Prostate gland (tissue), 2 donors: ENCODE measurements around the gene HTR3B. TPM values are rescaled to one million over a fixed set of nuclear protein-coding genes. Genes with fewer than 3 reads are reported as not detected.
"Not testable (repeated sequence)": the region's sequence is repeated elsewhere in the genome, so short reads cannot be mapped to it uniquely, and the experiment has no call there.

Experiments
- DNase-seq: peaks from one replicate; pipeline ENCODE4 v3.0.0-alpha.2; 2019; ENCODE audit warnings: low spot score
- H3K27ac ChIP-seq, 2 donors: fragments of 200-600 bp; sonication (generic); 2 replicates each; pipeline ENCODE4 v1.5.1; 2017 to 2019
- H3K27me3 ChIP-seq: fragments of 200-600 bp; sonication (generic); replicated peaks from 2 replicates; pipeline ENCODE4 v1.5.1; 2019; ENCODE audit not compliant: insufficient read depth
- H3K36me3 ChIP-seq, 2 donors: fragments of 200-600 bp; sonication (generic); 1 replicate in 1 of 2; 2 replicates in 1 of 2; pipeline versions ENCODE4 v1.5.1 to v1.8.1; 2017 to 2019
- H3K4me1 ChIP-seq: fragments of 200-600 bp; sonication (generic); replicated peaks from 2 replicates; pipeline ENCODE4 v1.5.1; 2019
- H3K4me3 ChIP-seq, 2 donors: fragments of 200-600 bp; sonication (generic); 2 replicates each; pipeline ENCODE4 v1.5.1; 2017 to 2019
- H3K9me3 ChIP-seq: fragments of 200-600 bp; sonication (generic); 2 replicates; pipeline ENCODE4 v1.5.1; 2017
- POLR2A ChIP-seq: fragments of 450-650 bp; IDR thresholded peaks from one replicate; pipeline ENCODE4 v1.6.1; 2016; ENCODE audit warnings: antibody characterized with exemption, mild to moderate bottlenecking
- POLR2AphosphoS5 ChIP-seq: sonication (generic); formaldehyde crosslinking; IDR thresholded peaks from one replicate; pipeline ENCODE4 v1.6.1; 2017; ENCODE audit warnings: antibody characterized with exemption
- WGBS: methylation state at CpG from one replicate; pipeline ENCODE4 v1.1.5; 2018; 5-methylcytosine and 5-hydroxymethylcytosine counted together
- intact Hi-C: fragments of 100-400 bp; cut with DNase I; formaldehyde crosslinking; loops from one replicate; pipeline ENCODE4 v1.14.2; 2022
- total RNA-seq, 2 donors: library from RNA; depleted of rRNA; stranded (reverse); fragments of >200 nt; gene quantifications; one replicate each; pipeline ENCODE4 v1.1.0, GENCODE V29; 2016
- TF ChIP-seq, protein P1 (sequence below), 4 experiments: fragments of 200-600 bp in 2 of 4; fragments of 450-650 bp in 2 of 4; sonication (generic) in 2 of 4; IDR thresholded peaks; 1 replicate in 3 of 4; 2 replicates in 1 of 4; pipeline ENCODE4 v1.5.1; 2016 to 2019; ENCODE audit warnings: antibody characterized with exemption in 4 of 4, mild to moderate bottlenecking in 2 of 4, moderate library complexity in 2 of 4

Gene HTR3B
- total RNA-seq, 2 donors from 2014 or later: not detected

- intact Hi-C loops: loop anchor here (10.0 kb wide), 1 partner anchor 101 kb away; the partner anchor contains the start of genes CLDN25 and ZW10
- no peaks in the 10 kb centered on the region for H3K27me3 ChIP-seq
- H3K4me3 ChIP-seq: peak overlapping the region; percentile 69 to 74
- no peak for DNase-seq
- no peaks in the 10 kb centered on the region for H3K4me1 ChIP-seq
- no peaks in the 10 kb centered on the region for H3K36me3 ChIP-seq
- WGBS: 78% methylated on average over 24 of the region's 24 CpGs
- no peaks in the 10 kb centered on the region for H3K9me3 ChIP-seq
- TF ChIP-seq POLR2AphosphoS5 (no peak), POLR2A (no peak)
- TF ChIP-seq, protein P1, sequence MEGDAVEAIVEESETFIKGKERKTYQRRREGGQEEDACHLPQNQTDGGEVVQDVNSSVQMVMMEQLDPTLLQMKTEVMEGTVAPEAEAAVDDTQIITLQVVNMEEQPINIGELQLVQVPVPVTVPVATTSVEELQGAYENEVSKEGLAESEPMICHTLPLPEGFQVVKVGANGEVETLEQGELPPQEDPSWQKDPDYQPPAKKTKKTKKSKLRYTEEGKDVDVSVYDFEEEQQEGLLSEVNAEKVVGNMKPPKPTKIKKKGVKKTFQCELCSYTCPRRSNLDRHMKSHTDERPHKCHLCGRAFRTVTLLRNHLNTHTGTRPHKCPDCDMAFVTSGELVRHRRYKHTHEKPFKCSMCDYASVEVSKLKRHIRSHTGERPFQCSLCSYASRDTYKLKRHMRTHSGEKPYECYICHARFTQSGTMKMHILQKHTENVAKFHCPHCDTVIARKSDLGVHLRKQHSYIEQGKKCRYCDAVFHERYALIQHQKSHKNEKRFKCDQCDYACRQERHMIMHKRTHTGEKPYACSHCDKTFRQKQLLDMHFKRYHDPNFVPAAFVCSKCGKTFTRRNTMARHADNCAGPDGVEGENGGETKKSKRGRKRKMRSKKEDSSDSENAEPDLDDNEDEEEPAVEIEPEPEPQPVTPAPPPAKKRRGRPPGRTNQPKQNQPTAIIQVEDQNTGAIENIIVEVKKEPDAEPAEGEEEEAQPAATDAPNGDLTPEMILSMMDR (IDR thresholded peaks at IDR 0.05): no peak
- H3K27ac ChIP-seq: peak overlapping the region; percentile 79 to 88
Measured at GRCh38 chr11:113876074-113876797, 28.4 kb upstream of the HTR3B start.

DNA sequence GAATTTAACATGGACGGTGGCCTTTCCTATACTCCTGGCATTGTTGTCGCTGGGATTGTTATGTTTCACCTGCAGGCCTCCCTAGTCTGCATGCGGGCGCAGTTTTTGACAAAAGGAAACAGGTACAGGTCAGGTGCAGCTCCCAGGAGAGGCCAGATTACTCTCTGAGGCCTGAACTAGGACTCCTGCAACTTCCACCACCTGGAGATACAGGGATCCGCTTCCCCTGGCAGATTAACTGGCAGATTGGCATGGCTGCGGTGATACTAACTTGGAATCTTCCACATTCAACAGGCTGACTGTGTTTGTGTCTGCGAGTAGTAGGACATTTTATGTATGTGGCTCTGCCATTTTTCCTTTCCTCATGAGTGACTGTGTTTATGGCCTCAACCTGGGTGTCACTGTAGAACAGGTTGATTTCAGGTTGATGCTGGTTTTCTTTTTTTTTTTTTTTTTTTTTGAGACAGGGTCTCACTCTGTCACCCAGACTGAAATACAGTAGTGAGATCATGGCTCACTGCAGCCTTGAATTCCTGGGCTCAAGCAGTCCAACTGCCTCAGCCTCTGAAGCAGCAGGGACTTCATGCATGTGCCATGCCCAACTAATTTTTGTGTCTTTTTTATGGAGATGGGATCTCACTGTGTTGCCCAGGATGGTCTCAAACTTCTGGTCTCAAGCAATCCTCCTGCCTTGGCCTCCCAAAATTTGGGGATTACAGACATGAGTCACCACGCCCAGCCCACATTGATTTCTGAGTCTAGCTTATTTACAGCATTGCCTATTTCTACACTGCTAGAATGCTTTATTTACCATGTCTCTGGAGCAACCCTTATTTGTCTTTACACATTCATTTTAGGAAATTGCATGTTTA, 27.6 kb upstream of the HTR3B start:
- H3K27me3 ChIP-seq: no peaks in the 10 kb centered on the region
- no peak overlapping the region for H3K27ac ChIP-seq
- intact Hi-C loops: loop anchor here (10.0 kb wide), 1 partner anchor 102 kb away; the partner anchor contains the start of genes CLDN25 and ZW10
- TF ChIP-seq, protein P1 (IDR thresholded peaks at IDR 0.05): no peak
- no peak for TF ChIP-seq POLR2A
- no peak for TF ChIP-seq POLR2AphosphoS5
- 95% methylated on average over 8 of the region's 8 CpGs for WGBS
- no peaks in the 10 kb centered on the region for H3K4me1 ChIP-seq
- DNase-seq: no peak
- H3K4me3 ChIP-seq: no peak overlapping the region
- H3K36me3 ChIP-seq: no peaks in the 10 kb centered on the region
- no peaks in the 10 kb centered on the region for H3K9me3 ChIP-seq

DNA sequence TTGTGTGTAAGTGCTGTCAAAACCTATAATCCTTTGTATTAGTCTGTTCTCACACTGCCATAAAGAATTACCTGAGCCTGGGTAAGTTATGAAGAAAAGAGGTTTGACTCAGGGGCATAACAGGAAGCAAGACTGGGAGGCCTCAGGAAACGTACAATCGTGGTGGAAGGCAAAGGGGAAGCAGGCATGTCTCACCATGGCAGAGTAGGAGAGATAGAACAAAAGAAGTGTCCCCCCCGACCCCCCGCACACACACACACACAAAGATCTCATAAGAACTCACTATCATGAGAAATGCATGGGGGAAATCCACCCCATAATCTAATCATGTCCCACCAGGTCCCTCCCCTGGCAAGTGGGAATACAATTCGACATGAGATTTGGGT, 26.9 kb upstream of the HTR3B start:
- no peak overlapping the region for H3K27ac ChIP-seq
- H3K4me3 ChIP-seq: no peak overlapping the region
- no peak for DNase-seq
- H3K9me3 ChIP-seq: no peaks in the 10 kb centered on the region
- no peaks in the 10 kb centered on the region for H3K4me1 ChIP-seq
- WGBS: 76% methylated on average over 5 of the region's 5 CpGs
- H3K27me3 ChIP-seq: no peaks in the 10 kb centered on the region
- TF ChIP-seq, protein P1 (IDR thresholded peaks at IDR 0.05): no peak
- no peak for TF ChIP-seq POLR2A
- TF ChIP-seq POLR2AphosphoS5: no peak
- intact Hi-C loops: loop anchor here (10.0 kb wide), 1 partner anchor 103 kb away; the partner anchor contains the start of genes CLDN25 and ZW10
- no peaks in the 10 kb centered on the region for H3K36me3 ChIP-seq

DNA sequence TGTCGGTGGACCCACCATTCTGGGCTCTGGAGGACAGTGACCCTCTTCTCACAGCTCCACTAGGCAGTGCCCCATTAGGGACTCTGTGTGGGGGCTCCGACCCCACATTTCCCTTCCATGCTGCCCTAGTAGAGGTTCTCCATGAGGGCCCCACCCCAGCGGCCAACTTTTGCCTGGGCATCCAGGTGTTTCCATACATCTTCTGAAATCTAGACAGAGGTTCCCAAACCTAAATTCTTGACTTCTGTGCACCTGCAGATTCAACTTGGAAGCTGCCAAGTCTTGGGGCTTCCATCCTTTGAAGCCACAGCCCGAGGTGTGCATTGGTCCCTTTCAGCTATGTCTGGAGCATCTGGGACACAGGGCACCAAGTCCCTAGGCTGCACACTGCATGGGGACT, 25.1 kb upstream of the HTR3B start:
- not testable (repeated sequence) for H3K4me3 ChIP-seq, H3K9me3 ChIP-seq, H3K4me1 ChIP-seq, H3K27ac ChIP-seq, H3K27me3 ChIP-seq, H3K36me3 ChIP-seq, DNase-seq
- 92% methylated on average over 4 of the region's 4 CpGs for WGBS
- intact Hi-C loops: loop anchor here (10.0 kb wide), 1 partner anchor 105 kb away; the partner anchor contains the start of genes CLDN25 and ZW10

DNA sequence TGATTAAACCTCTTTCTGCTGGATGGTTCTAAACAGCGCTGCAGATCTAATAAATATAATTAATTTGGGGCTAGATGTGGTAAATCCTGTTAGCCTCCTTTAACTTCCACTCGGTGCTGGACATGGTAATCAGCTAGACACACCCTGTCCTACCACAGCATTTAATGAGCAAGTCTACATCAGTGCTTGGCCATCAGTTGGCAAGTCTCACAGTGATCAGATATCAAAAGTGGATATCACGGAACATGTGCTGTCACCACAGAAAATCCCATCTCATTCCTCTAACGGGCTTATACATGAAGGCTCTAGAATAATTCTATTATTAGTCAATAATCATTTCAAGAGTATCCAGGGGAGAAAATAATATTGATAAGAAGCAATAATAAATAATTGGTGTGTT, 23.6 kb upstream of the HTR3B start:
- Histone ChIP-seq H3K9me3 (no peaks in the 10 kb centered on the region), H3K27ac (no peak overlapping the region), H3K36me3 (no peaks in the 10 kb centered on the region), H3K27me3 (no peaks in the 10 kb centered on the region), H3K4me1 (no peaks in the 10 kb centered on the region), H3K4me3 (no peak overlapping the region)
- TF ChIP-seq POLR2A (no peak), POLR2AphosphoS5 (no peak)
- TF ChIP-seq, protein P1 (IDR thresholded peaks at IDR 0.05): no peak
- intact Hi-C loops: no loop called here
- WGBS: 80% methylated on average over 4 of the region's 4 CpGs
- DNase-seq: no peak
